Uterus (tissue), 2 donors: ENCODE data around the gene ATPAF1.

Experiments used
- POLR2A ChIP-seq, 2 donors: fragments of 450-650 bp; IDR thresholded peaks; one replicate each; pipeline ENCODE4 v1.6.1; 2016; ENCODE audit warnings: antibody characterized with exemption in 2 of 2, mild to moderate bottlenecking in 1 of 2, moderate library complexity in 1 of 2
- TF ChIP-seq, protein P1 (sequence below), 4 experiments: fragments of 200-600 bp in 2 of 4; fragments of 450-650 bp in 2 of 4; sonication (generic) in 2 of 4; IDR thresholded peaks; one replicate each; pipeline ENCODE4 v1.5.1; 2016 to 2019; ENCODE audit warnings: antibody characterized with exemption in 4 of 4, mild to moderate bottlenecking in 2 of 4, moderate library complexity in 1 of 4

DNA sequence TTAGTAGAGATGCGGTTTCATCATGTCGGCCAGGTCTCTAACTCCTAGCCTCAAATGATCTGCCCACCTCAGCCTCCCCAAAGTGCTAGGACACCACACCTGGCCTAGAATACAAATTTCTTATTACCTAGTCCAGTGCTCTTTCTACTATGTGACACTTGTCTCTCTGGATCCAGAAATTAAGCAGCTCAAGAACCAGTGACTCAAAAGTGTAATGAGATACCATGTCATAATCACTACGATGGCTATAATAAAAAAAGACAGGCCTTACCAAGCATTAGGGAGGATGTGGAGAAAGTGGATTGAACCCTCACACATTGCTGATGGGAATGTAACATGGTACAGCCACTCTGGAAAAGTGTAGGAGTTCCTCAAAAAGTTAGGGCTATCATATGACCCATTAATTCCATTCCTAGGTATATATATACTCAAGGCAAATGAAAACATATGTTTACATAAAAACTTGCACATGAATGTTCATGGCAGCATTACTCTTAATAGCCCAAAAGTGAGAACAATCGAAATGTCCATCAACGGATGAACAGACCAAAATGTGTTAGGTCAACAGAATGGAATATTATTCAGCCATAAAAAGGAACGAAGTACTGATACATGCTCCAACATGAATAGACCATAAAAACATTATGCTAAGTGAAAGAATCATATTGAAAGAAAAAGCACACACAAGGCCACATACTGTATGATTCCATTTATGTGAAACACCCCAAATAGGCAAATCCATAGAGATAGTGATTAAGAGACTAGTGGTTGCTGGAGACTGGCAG is 11.8 kb upstream of the ATPAF1 start:
- TF ChIP-seq, protein P1, sequence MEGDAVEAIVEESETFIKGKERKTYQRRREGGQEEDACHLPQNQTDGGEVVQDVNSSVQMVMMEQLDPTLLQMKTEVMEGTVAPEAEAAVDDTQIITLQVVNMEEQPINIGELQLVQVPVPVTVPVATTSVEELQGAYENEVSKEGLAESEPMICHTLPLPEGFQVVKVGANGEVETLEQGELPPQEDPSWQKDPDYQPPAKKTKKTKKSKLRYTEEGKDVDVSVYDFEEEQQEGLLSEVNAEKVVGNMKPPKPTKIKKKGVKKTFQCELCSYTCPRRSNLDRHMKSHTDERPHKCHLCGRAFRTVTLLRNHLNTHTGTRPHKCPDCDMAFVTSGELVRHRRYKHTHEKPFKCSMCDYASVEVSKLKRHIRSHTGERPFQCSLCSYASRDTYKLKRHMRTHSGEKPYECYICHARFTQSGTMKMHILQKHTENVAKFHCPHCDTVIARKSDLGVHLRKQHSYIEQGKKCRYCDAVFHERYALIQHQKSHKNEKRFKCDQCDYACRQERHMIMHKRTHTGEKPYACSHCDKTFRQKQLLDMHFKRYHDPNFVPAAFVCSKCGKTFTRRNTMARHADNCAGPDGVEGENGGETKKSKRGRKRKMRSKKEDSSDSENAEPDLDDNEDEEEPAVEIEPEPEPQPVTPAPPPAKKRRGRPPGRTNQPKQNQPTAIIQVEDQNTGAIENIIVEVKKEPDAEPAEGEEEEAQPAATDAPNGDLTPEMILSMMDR (IDR thresholded peaks at IDR 0.05) = no peak
- no peak for TF ChIP-seq POLR2A (IDR thresholded peaks at IDR 0.05)
